Activated CD4-positive, alpha-beta T cell treated with anti-CD3 and anti-CD28 coated beads for 1 hour (primary cell): Measurements from ENCODE around the gene NFAT5.
"Not testable (repeated sequence)": the region's sequence is repeated elsewhere in the genome, so short reads cannot be mapped to it uniquely, and the experiment has no call there.

Experiments used
- DNase-seq: peaks from one replicate; pipeline ENCODE4 v3.0.0-alpha.2; 2020

Gene NFAT5

DNA sequence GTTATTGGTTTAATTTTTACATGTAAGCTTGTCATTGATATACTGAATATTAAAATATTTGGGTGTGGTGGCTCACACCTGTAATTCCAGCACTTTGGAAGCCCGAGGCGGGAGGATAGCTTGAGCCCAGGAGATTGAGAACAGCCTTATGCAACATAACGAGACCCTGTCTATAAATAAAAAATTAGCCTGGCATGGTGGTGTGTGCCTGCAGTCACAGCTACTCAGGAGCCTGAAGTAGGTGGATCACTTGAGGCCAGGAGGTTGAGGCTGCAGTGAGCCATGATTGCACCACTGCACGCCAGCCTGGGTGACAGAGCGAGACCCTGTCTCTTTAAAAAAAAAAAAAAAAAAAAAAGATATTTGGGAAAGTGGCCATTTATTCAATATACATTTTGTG lies 32.3 kb downstream of the NFAT5 start:
- DNase-seq = no peak

DNA sequence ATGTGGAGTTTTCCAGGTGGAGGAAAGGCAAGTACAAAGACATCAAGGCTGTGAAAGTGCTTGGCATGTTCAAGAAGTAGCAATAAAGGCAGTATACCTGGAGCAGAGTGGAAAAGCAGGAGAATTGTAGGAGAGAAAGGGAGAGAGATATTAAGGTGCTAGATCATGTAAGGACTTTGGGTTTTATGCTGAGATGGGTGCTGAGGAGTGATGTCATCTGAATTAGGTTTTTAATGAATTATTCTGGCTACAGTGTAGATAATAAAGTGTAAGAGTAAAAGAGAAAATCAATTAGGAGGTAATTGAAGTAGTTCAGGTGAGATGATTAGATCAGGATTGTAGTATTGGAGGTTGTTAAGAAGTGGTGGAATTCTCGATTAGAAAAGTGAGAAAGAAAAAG lies 34.0 kb downstream of the NFAT5 start:
- DNase-seq = no peak

DNA sequence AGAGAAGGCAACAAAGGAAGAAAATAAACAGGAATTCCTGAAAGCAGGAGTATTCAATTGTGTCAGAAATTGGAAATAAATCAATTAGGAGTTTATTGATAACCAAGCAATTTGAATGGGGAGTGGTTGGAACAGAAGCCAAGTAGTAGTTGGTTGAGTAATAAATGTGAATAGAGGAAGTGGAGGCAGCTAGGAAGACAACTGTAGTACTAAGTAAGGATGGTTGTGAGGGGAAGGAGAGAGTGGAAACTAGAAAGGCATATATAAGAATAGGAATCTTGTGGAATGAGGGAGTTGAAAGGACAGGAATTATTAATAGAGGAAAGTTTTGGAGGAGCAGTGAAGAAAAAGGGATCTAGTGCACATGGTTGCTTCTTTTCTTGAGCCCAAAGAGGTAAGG lies 34.4 kb downstream of the NFAT5 start:
- no peak for DNase-seq

DNA sequence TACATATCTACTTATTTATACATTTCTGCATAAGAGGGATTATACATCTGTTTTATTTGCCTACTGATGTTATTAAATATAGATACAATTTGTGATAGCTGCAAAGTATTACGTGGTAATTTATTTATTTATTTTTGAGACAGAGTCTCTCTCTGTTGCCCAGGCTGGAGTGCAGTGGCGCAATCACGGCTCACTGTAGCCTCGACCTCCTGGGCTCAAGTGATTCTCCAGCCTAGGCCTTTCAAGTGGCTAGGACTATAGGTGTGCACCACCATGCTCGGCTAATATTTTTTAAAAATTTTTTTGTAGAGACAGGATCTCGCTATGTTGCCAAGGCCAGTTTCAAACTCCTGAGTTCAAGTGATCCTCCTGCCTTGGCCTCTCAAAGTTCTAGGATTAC lies 35.5 kb downstream of the NFAT5 start:
- DNase-seq = no peak

DNA sequence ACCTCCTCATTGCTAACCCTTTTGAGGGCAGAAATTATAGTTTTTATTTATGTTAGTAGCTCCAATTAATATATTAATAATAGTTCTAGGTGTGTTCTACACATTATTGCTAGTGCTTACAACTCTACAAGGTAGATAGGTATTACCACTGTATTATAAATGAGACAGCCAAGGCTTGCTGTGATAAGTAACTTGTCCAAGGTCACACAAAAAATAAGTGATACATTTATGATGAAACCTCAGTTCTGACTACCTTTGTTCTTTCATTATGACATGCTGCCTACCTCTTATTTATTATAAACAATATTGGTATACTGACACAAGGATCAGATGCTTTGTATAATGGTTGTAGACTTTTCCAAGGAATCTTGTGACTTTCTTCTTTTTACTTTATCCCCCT lies 41.2 kb downstream of the NFAT5 start:
- no peak for DNase-seq

DNA sequence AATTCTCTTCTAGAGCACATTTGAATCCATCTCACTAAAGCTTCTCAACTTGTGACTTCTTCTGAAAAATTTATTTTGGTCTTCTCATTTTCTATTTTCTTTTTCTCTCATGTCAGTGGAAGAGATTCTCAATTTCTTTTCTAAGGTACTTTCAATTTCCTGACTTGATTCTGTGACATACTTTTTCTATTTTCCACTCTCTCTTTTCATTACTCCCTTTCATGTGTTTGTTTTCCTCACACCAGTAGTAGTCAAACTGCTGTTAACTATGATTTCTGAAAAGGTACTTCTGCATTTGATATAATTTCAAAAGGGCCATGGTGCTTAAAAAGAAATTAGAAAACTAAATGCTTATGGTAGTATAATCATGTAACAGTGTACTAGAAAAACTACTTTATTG lies 41.9 kb downstream of the NFAT5 start:
- no peak for DNase-seq

DNA sequence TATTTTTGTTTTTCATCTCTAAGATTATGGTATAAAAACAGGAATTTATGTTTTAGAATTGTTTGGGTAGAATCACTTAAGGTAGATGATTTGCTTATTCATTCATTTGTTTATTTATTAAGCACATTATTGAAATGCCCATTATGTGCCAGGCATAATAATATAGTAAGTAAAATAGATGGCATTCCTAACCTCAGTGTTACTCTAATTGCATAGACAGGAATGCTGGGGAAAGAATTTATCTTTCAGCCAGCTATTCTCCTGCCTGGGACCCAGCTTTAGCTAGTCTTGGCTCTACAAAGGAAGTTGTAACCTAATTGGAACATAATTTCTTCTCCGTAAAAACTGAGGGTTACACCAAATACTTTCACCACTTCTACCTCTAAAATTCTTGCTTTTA lies 44.6 kb downstream of the NFAT5 start:
- no peak for DNase-seq

DNA sequence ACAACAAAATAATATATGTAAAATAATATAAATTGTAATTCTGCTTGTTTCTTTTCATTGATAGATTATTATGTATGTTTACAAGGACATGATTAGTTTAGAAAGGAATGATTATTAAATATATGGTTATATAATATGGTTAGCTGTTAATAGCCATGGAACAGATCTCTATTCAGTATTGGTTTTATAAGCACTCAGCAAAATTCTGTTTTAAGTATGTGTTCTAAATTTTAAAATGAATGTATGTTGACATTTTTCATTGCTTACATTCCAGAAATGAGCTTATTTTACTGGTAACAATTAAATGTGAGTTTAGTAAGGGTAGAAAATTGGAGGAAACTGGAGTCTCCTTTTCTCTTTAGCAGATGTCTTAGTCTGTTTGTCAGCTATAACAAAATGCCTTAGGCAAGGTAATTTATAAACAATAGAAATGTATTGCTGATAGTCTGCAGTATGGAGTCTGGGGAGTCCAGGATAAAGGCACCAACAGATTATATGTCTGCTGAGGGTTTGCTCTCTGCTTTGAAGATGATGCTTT lies 45.4 kb downstream of the NFAT5 start:
- DNase-seq = no peak

DNA sequence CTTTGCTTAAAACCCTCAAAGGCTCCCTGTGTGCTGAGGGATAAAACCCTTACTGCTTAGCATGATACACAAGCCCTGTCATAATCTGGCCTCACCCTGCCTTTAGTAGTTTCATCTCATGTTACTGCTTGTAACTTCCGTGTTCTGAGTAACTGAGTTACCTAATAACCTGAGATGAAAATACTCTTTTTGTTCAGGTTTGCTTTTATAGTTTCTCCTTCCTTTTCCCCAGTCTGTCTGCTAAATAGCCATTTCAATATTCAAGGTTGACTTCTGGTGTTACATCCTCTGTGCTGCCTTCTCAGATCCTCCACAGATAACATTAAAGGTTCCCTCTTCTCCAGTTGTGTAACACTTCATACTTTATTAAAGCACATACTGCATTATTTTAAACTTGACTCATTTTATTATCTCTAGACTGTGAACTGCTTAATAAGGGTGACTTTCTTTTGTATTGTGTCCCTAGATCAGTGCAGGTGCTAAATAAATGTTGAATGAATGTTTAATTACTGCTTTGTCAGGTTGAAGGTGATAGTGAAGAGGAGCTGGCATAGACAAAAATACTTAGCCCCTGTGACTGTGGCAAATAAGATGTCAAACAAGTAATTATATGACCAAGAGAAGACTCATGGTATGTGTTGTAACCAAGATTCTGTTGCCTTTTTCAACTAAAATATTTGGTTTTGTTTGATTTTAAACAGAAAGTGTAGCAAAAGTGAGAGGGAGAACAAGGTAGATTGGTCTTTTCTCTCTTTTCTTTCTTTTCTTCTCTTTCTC lies 47.8 kb downstream of the NFAT5 start:
- no peak for DNase-seq

DNA sequence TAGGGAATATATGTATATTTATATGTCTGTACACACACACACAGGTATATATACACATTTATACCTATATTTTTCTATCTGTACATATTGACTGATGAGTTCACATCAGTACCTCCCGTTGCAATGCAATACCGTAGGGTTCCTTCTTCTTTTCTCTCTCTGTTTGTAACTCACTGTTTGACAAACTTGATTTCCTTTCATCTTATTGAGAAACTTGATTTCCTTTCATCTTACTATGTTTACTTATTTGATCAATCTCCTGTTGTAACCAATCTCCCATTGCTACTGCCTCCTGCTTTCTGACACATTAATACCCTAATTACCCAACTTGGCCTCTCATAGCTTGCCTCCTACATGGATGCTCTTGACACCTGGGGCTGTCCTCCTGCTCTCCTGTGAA lies 49.8 kb downstream of the NFAT5 start:
- no peak for DNase-seq

DNA sequence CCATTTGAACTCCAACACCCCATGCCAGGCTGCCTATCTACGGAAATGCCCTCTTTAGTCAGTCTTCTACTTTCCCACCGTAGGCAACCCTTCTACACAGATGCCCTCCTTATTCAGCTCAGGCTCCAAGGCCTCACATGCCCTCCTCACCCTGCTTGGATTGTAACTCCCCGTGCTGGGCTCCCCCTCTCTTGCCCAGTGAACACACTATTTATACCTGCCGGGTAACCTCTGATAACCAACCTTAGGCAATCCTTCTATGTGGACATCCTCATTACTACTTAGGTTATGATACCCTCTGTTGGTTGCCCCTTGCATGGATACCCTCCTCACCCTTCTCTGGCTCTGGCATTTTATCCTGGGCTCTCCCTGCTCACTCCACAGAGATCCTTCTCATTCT lies 50.3 kb downstream of the NFAT5 start:
- no peak for DNase-seq

DNA sequence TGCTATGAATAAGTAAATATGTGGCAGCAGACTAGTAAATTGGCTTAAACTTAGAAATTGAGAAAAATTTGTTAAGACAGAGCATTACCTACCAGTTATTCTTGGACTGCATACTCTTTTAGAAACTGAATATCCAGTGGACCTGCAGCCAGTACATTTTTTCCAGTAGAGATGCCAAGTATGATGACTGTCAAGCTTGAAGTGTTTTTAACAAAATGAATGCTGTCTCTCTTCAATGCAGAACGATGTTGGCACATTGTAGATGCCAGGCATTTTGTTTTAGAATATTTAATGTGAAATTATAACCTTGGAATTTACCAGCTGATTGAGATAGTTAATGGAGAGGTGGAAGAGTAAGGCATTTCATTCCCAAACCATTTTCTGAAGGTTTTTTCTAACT lies 52.5 kb downstream of the NFAT5 start:
- DNase-seq = no peak

DNA sequence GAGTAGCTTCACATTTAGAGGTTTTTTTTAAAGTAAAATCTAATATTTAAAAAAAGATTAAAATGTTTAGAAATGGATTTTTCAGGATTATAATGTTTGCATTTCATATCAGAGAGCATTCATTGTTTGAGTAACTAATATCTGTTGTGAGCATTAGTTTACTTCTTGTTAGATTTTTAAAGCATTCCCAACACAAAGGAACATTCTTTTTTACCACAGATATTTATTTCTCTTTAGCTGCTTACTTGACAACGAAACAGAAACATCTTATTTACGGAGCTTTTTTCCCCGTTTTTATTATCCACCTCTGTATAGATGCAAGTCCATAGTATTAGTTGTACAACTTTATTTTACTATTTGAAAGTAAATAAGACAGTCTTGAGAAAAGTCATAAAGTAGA lies 53.0 kb downstream of the NFAT5 start:
- DNase-seq = no peak

DNA sequence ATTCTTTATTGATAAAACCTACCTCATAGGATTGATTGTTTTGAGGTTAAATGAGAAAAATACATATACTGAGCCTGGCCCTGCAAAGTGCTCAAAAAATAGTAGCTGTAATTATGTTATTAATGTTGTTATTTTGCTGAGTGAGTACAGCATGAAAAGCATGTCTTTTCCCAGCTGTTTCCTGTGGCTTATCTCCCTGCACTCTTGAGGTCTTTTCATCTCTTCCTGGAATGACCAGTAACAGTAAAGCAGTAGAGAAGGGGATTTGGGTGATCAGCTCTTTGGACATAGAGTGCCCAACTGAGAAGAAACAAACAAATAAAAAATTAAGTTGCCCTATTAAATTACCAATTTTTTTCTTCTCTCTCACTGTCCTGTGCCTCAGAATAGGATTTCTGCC lies 53.7 kb downstream of the NFAT5 start:
- no peak for DNase-seq

DNA sequence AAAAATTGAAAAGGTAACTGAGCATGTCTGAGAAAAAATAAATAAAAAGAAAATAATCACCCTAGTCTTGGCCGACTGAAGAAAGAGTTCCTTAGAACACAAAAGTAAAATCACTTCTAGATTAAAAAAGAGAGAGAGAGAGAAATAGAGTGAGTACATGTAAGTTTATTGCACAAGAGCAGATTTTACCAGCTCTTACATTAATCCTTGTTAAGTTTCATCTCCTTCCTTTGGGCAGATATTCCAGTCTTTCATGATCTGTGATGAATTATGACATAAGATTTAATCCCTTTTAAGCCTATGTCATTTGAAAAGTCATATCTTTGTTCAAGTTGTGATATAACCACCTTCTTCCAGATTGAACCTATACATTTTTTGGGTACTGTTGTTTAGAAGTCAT lies 54.8 kb downstream of the NFAT5 start:
- DNase-seq = no peak

DNA sequence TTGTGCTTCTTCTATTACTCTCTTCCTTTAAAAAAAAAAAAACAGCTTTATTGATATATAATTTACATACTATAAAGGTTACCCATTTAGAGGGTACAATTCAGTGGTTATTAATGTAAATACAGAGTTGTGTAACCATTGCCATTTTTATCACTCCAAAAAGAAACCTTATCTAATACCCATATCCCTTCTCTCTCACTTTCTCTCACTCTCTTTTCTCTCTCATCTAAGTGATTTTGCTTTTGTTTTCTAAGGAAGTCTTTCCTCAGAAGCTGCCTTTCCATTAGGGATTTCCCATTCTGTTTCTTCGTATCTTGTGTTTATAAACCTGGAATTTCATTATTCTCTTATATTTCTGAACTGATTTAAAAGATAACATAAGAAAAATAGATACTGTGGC lies 55.5 kb downstream of the NFAT5 start:
- DNase-seq = no peak

DNA sequence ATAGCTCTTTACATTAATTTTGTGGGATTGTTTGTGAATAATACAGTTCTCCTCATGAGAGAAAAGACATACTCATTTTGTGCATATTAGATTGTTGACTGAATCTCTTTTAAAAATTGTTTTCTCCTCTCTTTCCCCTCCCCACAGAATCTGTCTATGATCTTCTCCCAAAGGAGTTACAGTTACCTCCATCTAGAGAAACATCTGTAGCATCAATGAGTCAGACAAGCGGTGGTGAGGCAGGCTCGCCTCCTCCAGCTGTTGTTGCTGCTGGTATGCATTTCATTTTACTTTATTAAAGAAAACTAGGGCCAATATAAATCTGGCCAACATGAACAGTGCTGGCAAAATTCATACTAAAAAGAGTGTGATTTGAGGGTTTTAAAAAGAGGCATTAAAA lies 60.5 kb downstream of the NFAT5 start:
- no peak for DNase-seq

DNA sequence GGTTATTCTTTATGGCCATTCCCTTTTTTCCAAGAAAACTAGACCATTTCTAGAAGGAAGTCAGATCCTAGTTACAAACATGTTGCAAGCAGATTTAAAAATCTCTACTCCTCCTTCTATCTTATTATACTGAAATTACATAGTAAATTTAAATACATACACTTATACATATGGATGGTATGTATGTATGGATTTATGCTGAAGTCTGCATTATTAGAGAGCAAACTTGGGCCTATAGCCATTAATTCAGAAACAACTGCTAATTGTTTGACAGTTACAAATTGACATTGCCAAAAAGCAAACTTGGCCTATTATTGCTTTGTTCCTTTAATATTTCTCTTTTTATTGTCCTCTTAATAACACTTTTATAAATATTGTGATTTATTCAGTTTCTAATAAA lies 67.1 kb downstream of the NFAT5 start:
- DNase-seq = no peak

DNA sequence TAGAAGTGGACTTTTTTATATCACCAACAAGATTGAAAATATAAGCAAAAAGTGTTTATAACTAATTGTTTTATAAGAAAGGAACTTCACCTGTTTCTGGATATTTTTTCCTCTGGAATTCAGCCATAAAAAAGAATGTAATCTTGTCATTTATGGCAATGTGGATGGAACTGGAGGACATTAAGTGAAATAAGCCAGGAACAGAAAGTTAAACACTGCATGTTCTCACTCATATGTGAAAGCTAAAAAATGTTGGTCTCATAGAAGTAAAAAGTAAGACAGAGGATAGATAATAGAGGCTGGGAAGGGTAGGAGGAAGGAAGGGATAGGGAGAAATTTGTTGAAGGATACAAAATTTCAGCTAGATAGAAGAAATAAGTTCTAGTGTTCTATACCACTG lies 67.6 kb downstream of the NFAT5 start:
- DNase-seq = no peak

DNA sequence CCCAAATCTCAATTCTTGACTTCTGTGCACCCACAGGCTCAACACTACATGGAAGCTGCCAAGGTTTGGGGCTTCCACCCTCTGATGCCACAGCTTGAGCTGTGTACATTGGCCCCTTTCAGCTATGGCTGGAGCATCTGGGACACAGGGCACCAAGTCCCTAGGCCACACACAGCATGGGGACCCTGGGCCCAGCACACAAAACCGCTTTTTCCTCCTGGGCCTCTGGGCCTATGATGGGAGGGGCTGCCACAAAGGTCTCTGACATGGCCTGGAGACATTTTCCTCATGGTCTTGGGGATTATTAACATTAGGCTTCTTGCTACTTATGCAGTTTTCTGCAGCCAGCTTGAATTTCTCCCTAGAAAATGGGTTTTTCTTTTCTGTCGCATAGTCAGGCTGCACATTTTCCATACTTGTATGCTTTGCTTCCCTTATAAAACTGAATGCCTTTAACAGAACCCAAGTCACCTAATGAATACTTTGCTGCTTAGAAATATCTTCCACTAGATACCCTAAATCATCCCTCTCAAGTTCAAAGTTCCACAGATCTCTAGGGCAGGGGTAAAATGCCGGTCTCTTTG lies 70.9 kb downstream of the NFAT5 start:
- DNase-seq = not testable (repeated sequence)

DNA sequence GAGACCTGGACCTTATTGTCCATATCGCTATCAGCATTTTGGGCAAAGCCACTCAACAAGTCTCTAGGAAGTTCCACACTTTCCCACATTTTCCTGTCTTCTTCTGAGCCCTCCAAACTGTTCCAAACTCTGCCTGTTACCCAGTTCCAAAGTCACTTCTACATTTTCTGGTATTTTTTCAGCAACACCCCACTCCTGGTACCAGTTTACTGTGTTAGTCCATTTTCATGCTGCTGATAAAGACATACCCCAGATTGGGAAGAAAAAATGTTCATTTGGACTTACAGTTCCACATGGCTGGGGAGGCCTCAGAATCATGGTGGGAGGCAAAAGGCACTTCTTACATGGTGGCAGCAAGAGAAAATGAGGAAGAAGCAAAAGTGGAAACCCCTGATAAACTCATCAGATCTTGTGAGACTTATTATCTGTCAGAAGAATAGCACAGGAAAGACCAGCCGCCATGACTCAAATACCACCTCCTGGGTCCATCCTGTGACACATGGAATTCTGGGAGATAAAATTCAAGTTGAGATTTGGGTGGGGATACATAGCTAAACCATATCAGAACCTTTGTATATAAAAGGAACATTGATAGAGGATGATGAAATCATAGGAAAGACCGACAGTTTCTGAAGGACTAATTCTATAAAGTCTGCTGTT lies 71.6 kb downstream of the NFAT5 start:
- not testable (repeated sequence) for DNase-seq

DNA sequence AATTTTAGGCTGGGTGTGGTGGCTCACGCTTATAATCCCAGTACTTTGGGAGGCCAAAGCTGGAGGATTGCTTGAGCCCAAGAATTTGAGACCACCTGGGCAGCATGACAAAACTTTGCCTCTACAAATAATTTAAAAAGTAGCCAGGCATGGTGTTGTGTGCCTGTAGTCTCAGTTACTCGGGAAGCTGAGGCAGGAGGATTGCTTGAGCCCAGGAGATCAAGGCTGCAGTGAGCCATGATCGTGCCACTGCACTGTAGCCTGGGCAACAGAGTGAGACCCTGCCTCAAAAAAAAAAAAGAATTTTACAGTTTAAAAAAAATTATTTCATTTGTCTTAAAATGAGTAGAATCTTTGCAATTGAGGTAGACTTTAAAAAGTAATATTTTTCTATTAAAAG lies 78.2 kb downstream of the NFAT5 start:
- DNase-seq = not testable (repeated sequence)

DNA sequence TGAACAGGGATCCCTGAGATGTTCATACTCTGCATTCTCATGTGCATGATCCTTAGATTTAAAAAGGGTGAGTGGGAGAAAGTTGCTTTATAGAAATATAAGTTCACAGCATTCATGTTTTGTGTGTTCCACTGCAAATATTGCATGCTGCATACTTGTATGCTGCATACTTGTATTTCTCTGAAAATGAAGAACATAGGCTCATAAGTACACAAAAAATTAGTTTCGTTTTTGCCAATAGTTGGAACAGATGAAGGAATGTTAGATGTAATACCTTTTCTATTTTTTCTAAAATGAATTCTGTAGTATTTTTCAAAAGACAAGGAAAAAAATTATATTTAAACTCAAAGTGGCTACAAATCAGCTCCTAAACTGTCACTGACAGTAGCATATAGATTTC lies 79.0 kb downstream of the NFAT5 start:
- DNase-seq = no peak

DNA sequence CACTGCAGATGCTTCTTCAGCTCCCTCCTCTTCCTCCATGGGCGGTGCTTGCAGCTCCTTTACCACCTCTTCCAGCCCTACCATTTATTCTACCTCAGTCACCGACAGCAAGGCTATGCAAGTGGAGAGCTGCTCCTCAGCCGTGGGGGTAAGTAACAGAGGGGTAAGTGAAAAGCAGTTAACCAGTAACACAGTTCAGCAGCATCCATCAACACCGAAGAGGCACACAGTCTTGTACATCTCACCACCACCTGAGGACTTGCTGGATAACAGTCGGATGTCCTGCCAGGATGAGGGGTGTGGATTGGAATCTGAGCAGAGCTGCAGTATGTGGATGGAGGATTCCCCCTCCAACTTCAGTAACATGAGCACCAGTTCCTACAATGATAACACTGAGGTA lies 81.3 kb downstream of the NFAT5 start:
- no peak for DNase-seq
